GM18951 (cell line): ENCODE measurements around the gene SPATA33.

ENCODE experiments used
- POLR2A ChIP-seq: IDR thresholded peaks from 4 replicates; pipeline ENCODE4 v1.6.1; 2011; ENCODE audit warnings: mild to moderate bottlenecking; ENCODE audit not compliant: insufficient read length, insufficient read depth; ENCODE audit errors: extremely low read depth
- in situ Hi-C: fragments of 300-500 bp; cut with MboI; formaldehyde crosslinking; loops from one replicate; pipeline ENCODE4 v1.12.0; 2022; ENCODE audit warnings: low sequenced_read_pairs, mixed read lengths, inconsistent platforms; ENCODE audit not compliant: unreplicated experiment

SPATA33 gene

GRCh38 chr16:89700100-89700648 lies 42.5 kb downstream of the SPATA33 start:
- TF ChIP-seq POLR2A, result peak; percentile 29
- in situ Hi-C loops, result no loop called here

GRCh38 chr16:89700649-89701424 lies 43.2 kb downstream of the SPATA33 start:
- no peak for TF ChIP-seq POLR2A
- in situ Hi-C loops, result no loop called here

GRCh38 chr16:89701425-89702406 lies 44.1 kb downstream of the SPATA33 start, which contains the start of gene SPATA2L:
Gene SPATA2L, minus strand, starts transcription at chr16:89701705. Its CDS starts 473 bp downstream, at chr16:89701232.
- peak; percentile 69 for TF ChIP-seq POLR2A
- in situ Hi-C loops, result no loop called here

GRCh38 chr16:89704281-89704680 lies 46.6 kb downstream of the SPATA33 start:
- no peak for TF ChIP-seq POLR2A
- in situ Hi-C loops, result no loop called here

GRCh38 chr16:89705006-89705405 lies 47.4 kb downstream of the SPATA33 start:
- in situ Hi-C loops, result no loop called here
- no peak for TF ChIP-seq POLR2A

- in situ Hi-C loops, result no loop called here
- no peak for TF ChIP-seq POLR2A
These were observed 49.1 kb downstream of the SPATA33 start for GRCh38 chr16:89706518-89707260.

- in situ Hi-C loops, result no loop called here
- no peak for TF ChIP-seq POLR2A
These were observed 50.1 kb downstream of the SPATA33 start for GRCh38 chr16:89707695-89708094.

- in situ Hi-C loops, result no loop called here
- no peak for TF ChIP-seq POLR2A
These were observed 50.9 kb downstream of the SPATA33 start for GRCh38 chr16:89708481-89708931.

GRCh38 chr16:89709166-89709565 lies 51.5 kb downstream of the SPATA33 start:
- no peak for TF ChIP-seq POLR2A
- in situ Hi-C loops, result no loop called here

- in situ Hi-C loops, result no loop called here
- TF ChIP-seq POLR2A, result no peak
These were observed 52.2 kb downstream of the SPATA33 start for GRCh38 chr16:89709716-89710432.

- TF ChIP-seq POLR2A, result no peak
- in situ Hi-C loops, result no loop called here
These were observed 53.3 kb downstream of the SPATA33 start for GRCh38 chr16:89710709-89711564.
